Measurements from ENCODE around the gene KCNQ5. TPM values are rescaled to one million over a fixed set of nuclear protein-coding genes. Genes with fewer than 3 reads are reported as not detected.

The KCNQ5 gene
- total RNA-seq, 1 donor from 2014 or later, result 3.9 TPM

DNA sequence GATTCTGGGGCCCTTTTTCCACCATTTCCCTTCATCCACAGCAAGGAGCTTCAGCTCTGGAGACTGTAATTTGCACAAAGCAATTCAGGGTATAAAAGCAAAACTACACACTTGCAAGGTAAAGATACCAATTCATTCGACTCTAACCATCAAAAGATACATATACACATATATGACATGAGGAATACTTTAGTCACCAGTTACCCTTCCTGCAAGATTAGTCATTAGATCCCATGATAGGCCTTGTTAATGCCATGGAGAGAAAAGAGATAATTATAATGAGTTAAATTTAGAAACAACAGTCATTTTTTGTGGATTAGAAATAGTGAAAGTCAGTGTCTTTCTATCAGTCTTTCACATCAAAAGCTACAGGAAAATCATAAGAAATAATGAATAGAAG is 204.2 kb downstream of the KCNQ5 start:
- Histone ChIP-seq H3K27ac (no peak overlapping the region), H3K4me1 (no peaks in the 10 kb centered on the region), H3K4me3 (no peak overlapping the region), H3K9me3 (no peaks in the 10 kb centered on the region), H3K36me3 (no peaks in the 10 kb centered on the region), H3K27me3 (no peaks in the 10 kb centered on the region)
- intact Hi-C loops (cut with DNase I), result no loop called here
- TF ChIP-seq CTCF (IDR thresholded peaks at IDR 0.05) (no peak), POLR2A (IDR thresholded peaks at IDR 0.05) (no peak), POLR2AphosphoS5 (IDR thresholded peaks at IDR 0.05; ENCODE audit: insufficient read depth in 1 of 2, low read depth in 1 of 2) (no peak)
- no peak for DNase-seq (ENCODE audit: extremely low spot score in 2 of 2)

DNA sequence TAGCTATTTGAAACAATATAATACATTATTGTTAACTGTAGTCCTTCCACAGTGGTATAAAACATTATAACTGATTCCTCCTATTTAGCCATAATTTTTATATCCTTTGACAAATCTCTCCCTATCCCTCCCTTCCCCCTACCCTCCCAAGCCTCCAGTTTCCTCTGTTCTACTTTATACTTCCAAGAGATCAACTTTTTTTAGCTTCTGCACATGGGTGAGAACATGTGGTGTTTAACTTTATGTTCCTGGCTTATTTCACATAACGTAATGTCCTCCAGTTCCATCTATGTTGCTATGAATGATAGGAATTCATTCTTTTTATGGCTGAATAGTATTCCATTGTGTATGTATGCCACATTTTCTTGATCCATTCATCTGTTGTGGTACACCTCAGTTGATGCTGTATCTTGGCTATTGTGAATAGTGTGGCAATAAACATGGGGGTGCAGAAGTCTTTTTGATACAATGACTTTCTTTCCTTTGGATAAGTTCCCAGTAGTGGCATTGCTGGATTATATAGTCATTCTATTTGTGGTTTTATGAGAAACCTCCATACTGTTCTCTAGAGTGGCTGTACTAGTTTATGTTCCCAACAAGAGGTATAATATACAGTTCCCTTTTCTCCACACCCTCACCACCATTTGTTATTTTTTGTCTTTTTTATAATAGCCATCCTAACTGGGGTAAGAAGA is 205.0 kb downstream of the KCNQ5 start:
- Histone ChIP-seq H3K27me3 (no peaks in the 10 kb centered on the region), H3K27ac (no peak overlapping the region), H3K36me3 (no peaks in the 10 kb centered on the region), H3K4me1 (no peaks in the 10 kb centered on the region), H3K4me3 (no peak overlapping the region), H3K9me3 (no peaks in the 10 kb centered on the region)
- TF ChIP-seq CTCF (IDR thresholded peaks at IDR 0.05) (no peak), POLR2A (IDR thresholded peaks at IDR 0.05) (no peak), POLR2AphosphoS5 (IDR thresholded peaks at IDR 0.05; ENCODE audit: insufficient read depth in 1 of 2, low read depth in 1 of 2) (no peak)
- intact Hi-C loops (cut with DNase I), result no loop called here
- no peak for DNase-seq (ENCODE audit: extremely low spot score in 2 of 2)

- DNase-seq (ENCODE audit: extremely low spot score in 2 of 2), result no peak
- Histone ChIP-seq H3K27ac (no peak overlapping the region), H3K4me1 (no peaks in the 10 kb centered on the region), H3K36me3 (no peaks in the 10 kb centered on the region), H3K4me3 (no peak overlapping the region), H3K9me3 (no peaks in the 10 kb centered on the region), H3K27me3 (no peaks in the 10 kb centered on the region)
- intact Hi-C loops (cut with DNase I), result no loop called here
- TF ChIP-seq CTCF (IDR thresholded peaks at IDR 0.05), result no peak
- no peak for TF ChIP-seq POLR2AphosphoS5 (IDR thresholded peaks at IDR 0.05; ENCODE audit: insufficient read depth in 1 of 2, low read depth in 1 of 2)
- TF ChIP-seq POLR2A (IDR thresholded peaks at IDR 0.05), result no peak
These were observed 207.0 kb downstream of the KCNQ5 start for GRCh38 chr6:72828904-72829303.

GRCh38 chr6:72832271-72832670 is 210.4 kb downstream of the KCNQ5 start:
- Histone ChIP-seq H3K4me1 (no peaks in the 10 kb centered on the region), H3K27me3 (no peaks in the 10 kb centered on the region), H3K4me3 (no peak overlapping the region), H3K36me3 (no peaks in the 10 kb centered on the region), H3K9me3 (no peaks in the 10 kb centered on the region), H3K27ac (no peak overlapping the region)
- intact Hi-C loops (cut with DNase I), result no loop called here
- DNase-seq (ENCODE audit: extremely low spot score in 2 of 2), result no peak
- TF ChIP-seq POLR2AphosphoS5 (IDR thresholded peaks at IDR 0.05; ENCODE audit: insufficient read depth in 1 of 2, low read depth in 1 of 2) (no peak), POLR2A (IDR thresholded peaks at IDR 0.05) (no peak), CTCF (IDR thresholded peaks at IDR 0.05) (no peak)

GRCh38 chr6:72835749-72836148 is 213.9 kb downstream of the KCNQ5 start:
- Histone ChIP-seq H3K4me1 (no peaks in the 10 kb centered on the region), H3K9me3 (no peaks in the 10 kb centered on the region), H3K4me3 (no peak overlapping the region), H3K27ac (no peak overlapping the region), H3K27me3 (no peaks in the 10 kb centered on the region), H3K36me3 (no peaks in the 10 kb centered on the region)
- no peak for TF ChIP-seq CTCF (IDR thresholded peaks at IDR 0.05)
- TF ChIP-seq POLR2AphosphoS5 (IDR thresholded peaks at IDR 0.05; ENCODE audit: insufficient read depth in 1 of 2, low read depth in 1 of 2), result no peak
- TF ChIP-seq POLR2A (IDR thresholded peaks at IDR 0.05), result no peak
- no peak for DNase-seq (ENCODE audit: extremely low spot score in 2 of 2)
- intact Hi-C loops (cut with DNase I), result no loop called here

All from vagina (tissue), 2 donors.